Suprapubic skin (tissue), 4 donors: ENCODE results near the gene SMTNL2. TPM values are rescaled to one million over a fixed set of nuclear protein-coding genes. Genes with fewer than 3 reads are reported as not detected.

ENCODE experiments used
- DNase-seq, 2 donors: peaks; one replicate each; pipeline ENCODE4 v3.0.0-alpha.2; 2019; ENCODE audit warnings: low spot score in 2 of 2
- H3K27ac ChIP-seq: fragments of 200-600 bp; sonication (generic); one replicate; pipeline ENCODE4 v1.5.1; 2019
- H3K27me3 ChIP-seq: fragments of 200-600 bp; sonication (generic); one replicate; pipeline ENCODE4 v1.5.1; 2019
- H3K36me3 ChIP-seq: fragments of 200-600 bp; sonication (generic); one replicate; pipeline ENCODE4 v1.5.1; 2019
- H3K4me1 ChIP-seq: fragments of 200-600 bp; sonication (generic); one replicate; pipeline ENCODE4 v1.5.1; 2019
- H3K4me3 ChIP-seq: fragments of 200-600 bp; sonication (generic); one replicate; pipeline ENCODE4 v1.5.1; 2019; ENCODE audit warnings: mild to moderate bottlenecking
- H3K9me3 ChIP-seq: fragments of 200-600 bp; sonication (generic); one replicate; pipeline ENCODE4 v1.5.1; 2019
- CTCF ChIP-seq, 2 donors: fragments of 200-600 bp in 1 of 2; fragments of 450-650 bp in 1 of 2; sonication (generic) in 1 of 2; IDR thresholded peaks; one replicate each; pipeline ENCODE4 v1.5.1; 2016 to 2019; ENCODE audit warnings: antibody characterized with exemption in 2 of 2, mild to moderate bottlenecking in 1 of 2, moderate library complexity in 1 of 2
- EP300 ChIP-seq: sonication (generic); formaldehyde crosslinking; IDR thresholded peaks from one replicate; pipeline ENCODE4 v1.6.1; 2017; ENCODE audit warnings: antibody characterized with exemption
- POLR2A ChIP-seq, 2 donors: fragments of 450-650 bp; IDR thresholded peaks; one replicate each; pipeline ENCODE4 v1.6.1; 2017; ENCODE audit warnings: antibody characterized with exemption in 2 of 2, mild to moderate bottlenecking in 2 of 2, moderate library complexity in 2 of 2
- POLR2AphosphoS5 ChIP-seq, 3 donors: sonication (generic); formaldehyde crosslinking; IDR thresholded peaks; one replicate each; pipeline ENCODE4 v1.6.1; 2017; ENCODE audit warnings: antibody characterized with exemption in 3 of 3
- WGBS: methylation state at CpG from one replicate; pipeline ENCODE4 v1.1.5; 2018; 5-methylcytosine and 5-hydroxymethylcytosine counted together
- total RNA-seq, 4 donors: library from RNA; depleted of rRNA; stranded (reverse); fragments of >200 nt; gene quantifications; one replicate each; pipeline ENCODE4 v1.1.0, GENCODE V29; 2016

SMTNL2 gene
- total RNA-seq, 4 donors from 2014 or later = 0.64 to 1.3 (median 0.81) TPM; not detected in 1

- Histone ChIP-seq H3K27me3 (no peaks in the 10 kb centered on the region), H3K4me3 (no peak overlapping the region), H3K4me1 (peaks cover 56% of the 10 kb centered on the region), H3K36me3 (peaks cover 76% of the 10 kb centered on the region), H3K27ac (peak overlapping the region; percentile 37), H3K9me3 (no peaks in the 10 kb centered on the region)
- 83% methylated on average over 13 of the region's 14 CpGs for WGBS
- DNase-seq = no peak
- no peak for TF ChIP-seq POLR2AphosphoS5 (IDR thresholded peaks at IDR 0.05)
Observed at GRCh38 chr17:4540224-4540651, 44.1 kb upstream of the SMTNL2 start.

- WGBS = 68% methylated on average over 13 of the region's 15 CpGs
- Histone ChIP-seq H3K27me3 (no peaks in the 10 kb centered on the region), H3K4me1 (peaks cover 50% of the 10 kb centered on the region), H3K4me3 (no peak overlapping the region), H3K27ac (peak overlapping the region; percentile 37), H3K36me3 (peaks cover 81% of the 10 kb centered on the region), H3K9me3 (no peaks in the 10 kb centered on the region)
- no peak for DNase-seq
- TF ChIP-seq EP300 (no peak), CTCF (IDR thresholded peaks at IDR 0.05) (no peak)
Observed at GRCh38 chr17:4540687-4541327, 43.5 kb upstream of the SMTNL2 start.

GRCh38 chr17:4541328-4542002 lies 42.9 kb upstream of the SMTNL2 start:
- Histone ChIP-seq H3K4me1 (peaks cover 44% of the 10 kb centered on the region), H3K4me3 (no peak overlapping the region), H3K36me3 (peaks cover 88% of the 10 kb centered on the region), H3K27ac (peak overlapping the region; percentile 37), H3K27me3 (no peaks in the 10 kb centered on the region), H3K9me3 (no peaks in the 10 kb centered on the region)
- 83% methylated on average over 15 of the region's 29 CpGs for whole genome bisulfite sequencing
- no peak for DNase-seq
- TF ChIP-seq POLR2A (IDR thresholded peaks at IDR 0.05) (no peak), CTCF (IDR thresholded peaks at IDR 0.05) (no peak), EP300 (no peak), POLR2AphosphoS5 (IDR thresholded peaks at IDR 0.05) (no peak)

GRCh38 chr17:4542003-4542725 lies 42.2 kb upstream of the SMTNL2 start:
- WGBS = 91% methylated on average over 12 of the region's 14 CpGs
- no peak for TF ChIP-seq POLR2AphosphoS5 (IDR thresholded peaks at IDR 0.05)
- TF ChIP-seq EP300 = no peak
- TF ChIP-seq CTCF (IDR thresholded peaks at IDR 0.05) = no peak
- TF ChIP-seq POLR2A (IDR thresholded peaks at IDR 0.05) = no peak
- DNase-seq = no peak
- Histone ChIP-seq H3K36me3 (peaks cover 95% of the 10 kb centered on the region), H3K4me3 (no peak overlapping the region), H3K9me3 (no peaks in the 10 kb centered on the region), H3K4me1 (peaks cover 37% of the 10 kb centered on the region), H3K27ac (no peak overlapping the region), H3K27me3 (no peaks in the 10 kb centered on the region)

- Histone ChIP-seq H3K4me3 (no peak overlapping the region), H3K36me3 (peaks cover 100% of the 10 kb centered on the region), H3K27ac (no peak overlapping the region), H3K9me3 (no peaks in the 10 kb centered on the region), H3K27me3 (no peaks in the 10 kb centered on the region), H3K4me1 (peaks cover 31% of the 10 kb centered on the region)
- TF ChIP-seq CTCF (IDR thresholded peaks at IDR 0.05) (no peak), POLR2A (IDR thresholded peaks at IDR 0.05) (no peak), POLR2AphosphoS5 (IDR thresholded peaks at IDR 0.05) (no peak), EP300 (no peak)
- DNase-seq = no peak
- 70% methylated on average over 18 of the region's 19 CpGs for WGBS
Observed at GRCh38 chr17:4542726-4543191, 41.6 kb upstream of the SMTNL2 start.
